ENCODE measurements around the gene EFNB2.

- no peak for TF ChIP-seq EZH2 (IDR thresholded peaks at IDR 0.05; ENCODE audit: low read length, unreplicated experiment)
- TF ChIP-seq, protein P1, sequence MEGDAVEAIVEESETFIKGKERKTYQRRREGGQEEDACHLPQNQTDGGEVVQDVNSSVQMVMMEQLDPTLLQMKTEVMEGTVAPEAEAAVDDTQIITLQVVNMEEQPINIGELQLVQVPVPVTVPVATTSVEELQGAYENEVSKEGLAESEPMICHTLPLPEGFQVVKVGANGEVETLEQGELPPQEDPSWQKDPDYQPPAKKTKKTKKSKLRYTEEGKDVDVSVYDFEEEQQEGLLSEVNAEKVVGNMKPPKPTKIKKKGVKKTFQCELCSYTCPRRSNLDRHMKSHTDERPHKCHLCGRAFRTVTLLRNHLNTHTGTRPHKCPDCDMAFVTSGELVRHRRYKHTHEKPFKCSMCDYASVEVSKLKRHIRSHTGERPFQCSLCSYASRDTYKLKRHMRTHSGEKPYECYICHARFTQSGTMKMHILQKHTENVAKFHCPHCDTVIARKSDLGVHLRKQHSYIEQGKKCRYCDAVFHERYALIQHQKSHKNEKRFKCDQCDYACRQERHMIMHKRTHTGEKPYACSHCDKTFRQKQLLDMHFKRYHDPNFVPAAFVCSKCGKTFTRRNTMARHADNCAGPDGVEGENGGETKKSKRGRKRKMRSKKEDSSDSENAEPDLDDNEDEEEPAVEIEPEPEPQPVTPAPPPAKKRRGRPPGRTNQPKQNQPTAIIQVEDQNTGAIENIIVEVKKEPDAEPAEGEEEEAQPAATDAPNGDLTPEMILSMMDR (conservative IDR thresholded peaks at IDR 0.05; ENCODE audit: low read depth, low read length): no peak
Observed at GRCh38 chr13:106560821-106561220, 25.4 kb upstream of the EFNB2 start.
